AG10803 (cell line): ENCODE measurements around the gene MYO7B.
A peak's percentile ranks its signal among the peaks of the same experiment; 100 is the strongest.

Experiments used
- DNase-seq: peaks from one replicate; pipeline ENCODE4 v3.0.0; 2010; ENCODE audit warnings: low read depth
- H3K4me3 ChIP-seq: 2 replicates; pipeline ENCODE4 v1.5.1; 2011; ENCODE audit warnings: mild to moderate bottlenecking, low read length, control low read depth
- CTCF ChIP-seq: conservative IDR thresholded peaks from 2 replicates; pipeline ENCODE4 v1.5.1; 2011; ENCODE audit warnings: mild to moderate bottlenecking, low read length, control low read depth, inconsistent platforms

Gene MYO7B

GRCh38 chr2:127630864-127631540 is 95.5 kb downstream of the MYO7B start:
- no peak for TF ChIP-seq CTCF
- no peak for DNase-seq
- H3K4me3 ChIP-seq: no peak overlapping the region

- DNase-seq: no peak
Observed at GRCh38 chr2:127631541-127631996, 96.1 kb downstream of the MYO7B start.

GRCh38 chr2:127631997-127632581 is 96.6 kb downstream of the MYO7B start:
- TF ChIP-seq CTCF: no peak

More at GRCh38 chr2:127631541-127631996, 96.1 kb downstream of the MYO7B start:
- no peak for TF ChIP-seq CTCF
- H3K4me3 ChIP-seq: no peak overlapping the region

GRCh38 chr2:127632592-127633489 is 97.4 kb downstream of the MYO7B start:
- H3K4me3 ChIP-seq: no peak overlapping the region

More at GRCh38 chr2:127631997-127632581, 96.6 kb downstream of the MYO7B start:
- DNase-seq: no peak
- no peak overlapping the region for H3K4me3 ChIP-seq

GRCh38 chr2:127633556-127634065 is 98.1 kb downstream of the MYO7B start:
- DNase-seq: no peak
- no peak for TF ChIP-seq CTCF
- no peak overlapping the region for H3K4me3 ChIP-seq

More at GRCh38 chr2:127632592-127633489, 97.4 kb downstream of the MYO7B start:
- TF ChIP-seq CTCF: no peak
- DNase-seq: no peak

- H3K4me3 ChIP-seq: no peak overlapping the region
- peak; percentile 21 for DNase-seq
- TF ChIP-seq CTCF: no peak
Observed at GRCh38 chr2:127634066-127634617, 98.7 kb downstream of the MYO7B start.
